Esophagus squamous epithelium (tissue), 5 donors: ENCODE results near the gene KRT77. TPM values are rescaled to one million over a fixed set of nuclear protein-coding genes. Genes with fewer than 3 reads are reported as not detected.
A peak's percentile ranks its signal among the peaks of the same experiment; 100 is the strongest.

Experiments used
- DNase-seq: peaks from one replicate; lab custom pipeline; 2025; lab: John Stamatoyannopoulos, UW
- H3K27ac ChIP-seq, 4 donors: fragments of 200-600 bp; sonication (generic); one replicate each; pipeline ENCODE4 v1.5.1; 2016 to 2019; ENCODE audit warnings: mild to moderate bottlenecking in 1 of 4
- H3K27me3 ChIP-seq, 4 donors: fragments of 200-600 bp; sonication (generic); 1 replicate in 3 of 4; 2 replicates in 1 of 4; pipeline versions ENCODE4 v1.5.1 to v1.6.0; 2017 to 2021; ENCODE audit warnings: antibody characterized with exemption in 1 of 4
- H3K36me3 ChIP-seq, 3 donors: fragments of 200-600 bp; sonication (generic); one replicate each; pipeline ENCODE4 v1.5.1; 2016 to 2019
- H3K4me1 ChIP-seq, 3 donors: fragments of 200-600 bp; sonication (generic); one replicate each; pipeline ENCODE4 v1.5.1; 2017 to 2019
- H3K4me3 ChIP-seq, 4 donors: fragments of 200-600 bp; sonication (generic); 1 replicate in 3 of 4; 2 replicates in 1 of 4; pipeline ENCODE4 v1.5.1; 2016 to 2019; ENCODE audit warnings: mild to moderate bottlenecking in 2 of 4, moderate library complexity in 1 of 4
- H3K9me3 ChIP-seq, 3 donors: fragments of 200-600 bp; sonication (generic); one replicate each; pipeline ENCODE4 v1.5.1; 2016 to 2019
- POLR2A ChIP-seq, 4 donors: fragments of 450-650 bp; IDR thresholded peaks; one replicate each; pipeline ENCODE4 v1.6.1; 2017; ENCODE audit warnings: antibody characterized with exemption in 4 of 4, mild to moderate bottlenecking in 4 of 4, moderate library complexity in 3 of 4
- WGBS, 2 donors: methylation state at CpG; one replicate each; pipeline ENCODE4 v1.1.5; 2018; 5-methylcytosine and 5-hydroxymethylcytosine counted together
- intact Hi-C: fragments of 100-400 bp; cut with DNase I; formaldehyde crosslinking; loops from one replicate; pipeline ENCODE4 v1.15.0; 2022
- total RNA-seq, 4 donors: library from RNA; depleted of rRNA; stranded (reverse); fragments of >200 nt; gene quantifications; one replicate each; pipeline ENCODE4 v1.1.0, GENCODE V29; 2016
- TF ChIP-seq, protein P1 (sequence below), 6 experiments: fragments of 450-650 bp in 4 of 6; fragments of 200-600 bp in 2 of 6; sonication (generic) in 2 of 6; IDR thresholded peaks; one replicate each; pipeline ENCODE4 v1.5.1; 2016 to 2019; ENCODE audit warnings: antibody characterized with exemption in 6 of 6, mild to moderate bottlenecking in 4 of 6, moderate library complexity in 4 of 6
- donor health status: DM: yes; HTN: yes; CAD: no.

Gene KRT77
- total RNA-seq, 4 donors from 2014 or later: not detected

- TF ChIP-seq, protein P1, sequence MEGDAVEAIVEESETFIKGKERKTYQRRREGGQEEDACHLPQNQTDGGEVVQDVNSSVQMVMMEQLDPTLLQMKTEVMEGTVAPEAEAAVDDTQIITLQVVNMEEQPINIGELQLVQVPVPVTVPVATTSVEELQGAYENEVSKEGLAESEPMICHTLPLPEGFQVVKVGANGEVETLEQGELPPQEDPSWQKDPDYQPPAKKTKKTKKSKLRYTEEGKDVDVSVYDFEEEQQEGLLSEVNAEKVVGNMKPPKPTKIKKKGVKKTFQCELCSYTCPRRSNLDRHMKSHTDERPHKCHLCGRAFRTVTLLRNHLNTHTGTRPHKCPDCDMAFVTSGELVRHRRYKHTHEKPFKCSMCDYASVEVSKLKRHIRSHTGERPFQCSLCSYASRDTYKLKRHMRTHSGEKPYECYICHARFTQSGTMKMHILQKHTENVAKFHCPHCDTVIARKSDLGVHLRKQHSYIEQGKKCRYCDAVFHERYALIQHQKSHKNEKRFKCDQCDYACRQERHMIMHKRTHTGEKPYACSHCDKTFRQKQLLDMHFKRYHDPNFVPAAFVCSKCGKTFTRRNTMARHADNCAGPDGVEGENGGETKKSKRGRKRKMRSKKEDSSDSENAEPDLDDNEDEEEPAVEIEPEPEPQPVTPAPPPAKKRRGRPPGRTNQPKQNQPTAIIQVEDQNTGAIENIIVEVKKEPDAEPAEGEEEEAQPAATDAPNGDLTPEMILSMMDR (IDR thresholded peaks at IDR 0.05): no peak
- no peak for TF ChIP-seq POLR2A (IDR thresholded peaks at IDR 0.05)
- Histone ChIP-seq H3K4me1 (peaks cover 0 to 17% (median 4%) of the 10 kb centered on the region in 3 donors), H3K27me3 (peaks cover 0 to 32% (median 0%) of the 10 kb centered on the region in 4 donors), H3K4me3 (no peak overlapping the region), H3K36me3 (no peaks in the 10 kb centered on the region), H3K9me3 (no peaks in the 10 kb centered on the region), H3K27ac (no peak overlapping the region)
- intact Hi-C loops: no loop called here
- DNase-seq: no peak
- 47 to 75% methylated on average over 2 of the region's 2 CpGs for WGBS, 2 donors
Measured at GRCh38 chr12:52699960-52700359, 3.4 kb downstream of the KRT77 start.

GRCh38 chr12:52699373-52699772, 4.0 kb downstream of the KRT77 start:
- Histone ChIP-seq H3K9me3 (no peaks in the 10 kb centered on the region), H3K27me3 (peaks cover 0 to 33% (median 0%) of the 10 kb centered on the region in 4 donors), H3K36me3 (no peaks in the 10 kb centered on the region), H3K4me3 (no peak overlapping the region), H3K4me1 (peaks cover 0 to 17% (median 4%) of the 10 kb centered on the region in 3 donors), H3K27ac (no peak overlapping the region)
- DNase-seq: no peak
- intact Hi-C loops: no loop called here
- 78 to 100% methylated on average over 2 of the region's 2 CpGs for WGBS, 2 donors
- TF ChIP-seq, protein P1 (IDR thresholded peaks at IDR 0.05): no peak
- no peak for TF ChIP-seq POLR2A (IDR thresholded peaks at IDR 0.05)

- Histone ChIP-seq H3K36me3 (no peaks in the 10 kb centered on the region), H3K27ac (peak overlapping the region in 1 of 4 donors; percentile 22), H3K4me1 (peaks cover 0 to 17% (median 4%) of the 10 kb centered on the region in 3 donors), H3K9me3 (no peaks in the 10 kb centered on the region), H3K4me3 (no peak overlapping the region), H3K27me3 (peaks cover 0 to 33% (median 0%) of the 10 kb centered on the region in 4 donors)
- TF ChIP-seq POLR2A (IDR thresholded peaks at IDR 0.05): no peak
- TF ChIP-seq, protein P1 (IDR thresholded peaks at IDR 0.05): no peak
- intact Hi-C loops: no loop called here
- no peak for DNase-seq
- 44 to 65% methylated on average over 3 to 10 of the region's 11 CpGs for WGBS, 2 donors
Measured at GRCh38 chr12:52698651-52699340, 4.5 kb downstream of the KRT77 start.

- Histone ChIP-seq H3K4me1 (peaks cover 0 to 17% (median 4%) of the 10 kb centered on the region in 3 donors), H3K4me3 (no peak overlapping the region), H3K9me3 (no peaks in the 10 kb centered on the region), H3K36me3 (no peaks in the 10 kb centered on the region), H3K27me3 (peaks cover 0 to 31% (median 0%) of the 10 kb centered on the region in 4 donors), H3K27ac (no peak overlapping the region)
- TF ChIP-seq, protein P1 (IDR thresholded peaks at IDR 0.05): no peak
- no peak for TF ChIP-seq POLR2A (IDR thresholded peaks at IDR 0.05)
- intact Hi-C loops: no loop called here
- 71% methylated on average over 1 to 2 of the region's 2 CpGs for WGBS, 2 donors
- DNase-seq: no peak
Measured at GRCh38 chr12:52697058-52697582, 6.2 kb downstream of the KRT77 start.

- no peak for DNase-seq
- Histone ChIP-seq H3K27me3 (peaks cover 0 to 33% (median 0%) of the 10 kb centered on the region in 4 donors), H3K36me3 (no peaks in the 10 kb centered on the region), H3K4me1 (peaks cover 0 to 19% (median 4%) of the 10 kb centered on the region in 3 donors), H3K27ac (no peak overlapping the region), H3K4me3 (no peak overlapping the region), H3K9me3 (no peaks in the 10 kb centered on the region)
- WGBS, 2 donors: 69 to 81% methylated on average over 2 to 3 of the region's 3 CpGs
- intact Hi-C loops: no loop called here
- TF ChIP-seq, protein P1 (IDR thresholded peaks at IDR 0.05): no peak
- TF ChIP-seq POLR2A (IDR thresholded peaks at IDR 0.05): no peak
Measured at GRCh38 chr12:52696588-52696987, 6.7 kb downstream of the KRT77 start.
